ENCODE data around the gene TSGA10.
"Not testable (repeated sequence)": the region's sequence is repeated elsewhere in the genome, so short reads cannot be mapped to it uniquely, and the experiment has no call there.

TSGA10 gene

DNA sequence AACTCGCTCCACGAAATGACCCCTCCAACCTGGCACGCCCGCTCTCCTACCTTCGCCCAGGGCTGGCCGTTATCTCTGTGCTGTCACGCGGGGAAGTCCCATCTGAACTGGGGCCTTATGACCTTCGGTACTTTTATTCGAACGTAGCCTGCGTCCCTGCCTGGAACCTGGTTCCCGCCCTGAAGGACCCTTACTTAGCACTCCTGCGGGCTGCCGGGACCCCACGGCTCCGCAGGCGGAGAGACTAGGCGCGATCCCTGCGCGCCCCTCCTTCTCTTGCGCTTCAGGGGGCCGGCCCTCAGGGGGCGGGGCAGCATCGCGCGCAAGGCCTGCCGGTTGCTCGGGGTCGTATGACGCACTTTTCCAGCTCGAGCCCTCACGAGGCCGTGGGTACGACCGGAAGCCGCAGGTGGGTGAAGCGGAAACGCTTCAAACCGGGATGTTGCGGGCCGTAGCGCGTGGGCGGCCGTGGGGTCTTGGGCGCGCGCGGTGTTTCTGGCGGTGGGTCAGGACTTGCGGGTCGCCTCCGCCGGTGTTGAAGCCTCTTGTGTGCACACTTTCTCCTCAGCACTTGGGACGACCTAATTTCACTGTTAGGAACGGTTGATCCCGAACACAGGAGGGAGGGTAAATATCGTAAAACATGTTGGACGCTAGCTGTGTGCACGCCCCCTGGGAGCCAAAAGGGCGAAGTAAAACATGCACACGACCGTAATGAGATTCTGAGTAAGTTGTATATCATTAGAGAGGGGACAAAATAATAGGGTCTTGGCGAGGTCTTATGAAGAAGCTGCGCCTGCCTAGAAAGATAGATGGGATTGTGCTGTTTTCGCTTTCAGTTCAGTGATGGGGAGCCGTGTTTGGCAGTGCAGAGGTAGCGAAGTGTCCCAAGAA, at the start of gene TSGA10, which contains the start of gene LIPT1:
TSS of gene TSGA10 (minus strand) at position 300 of the 894 bp plus-strand sequence. CDS start 45,503 bp downstream, outside the sequence.
TSS of gene LIPT1 (plus strand) at position 325 of the 894 bp plus-strand sequence. CDS start 6,991 bp downstream, outside the sequence.
- peak; percentile 85 for DNase-seq

GRCh38 chr2:99201959-99202678, 47.4 kb upstream of the TSGA10 start:
- DNase-seq, result no peak

GRCh38 chr2:99200076-99200800, 45.5 kb upstream of the TSGA10 start:
- DNase-seq, result no peak

DNA sequence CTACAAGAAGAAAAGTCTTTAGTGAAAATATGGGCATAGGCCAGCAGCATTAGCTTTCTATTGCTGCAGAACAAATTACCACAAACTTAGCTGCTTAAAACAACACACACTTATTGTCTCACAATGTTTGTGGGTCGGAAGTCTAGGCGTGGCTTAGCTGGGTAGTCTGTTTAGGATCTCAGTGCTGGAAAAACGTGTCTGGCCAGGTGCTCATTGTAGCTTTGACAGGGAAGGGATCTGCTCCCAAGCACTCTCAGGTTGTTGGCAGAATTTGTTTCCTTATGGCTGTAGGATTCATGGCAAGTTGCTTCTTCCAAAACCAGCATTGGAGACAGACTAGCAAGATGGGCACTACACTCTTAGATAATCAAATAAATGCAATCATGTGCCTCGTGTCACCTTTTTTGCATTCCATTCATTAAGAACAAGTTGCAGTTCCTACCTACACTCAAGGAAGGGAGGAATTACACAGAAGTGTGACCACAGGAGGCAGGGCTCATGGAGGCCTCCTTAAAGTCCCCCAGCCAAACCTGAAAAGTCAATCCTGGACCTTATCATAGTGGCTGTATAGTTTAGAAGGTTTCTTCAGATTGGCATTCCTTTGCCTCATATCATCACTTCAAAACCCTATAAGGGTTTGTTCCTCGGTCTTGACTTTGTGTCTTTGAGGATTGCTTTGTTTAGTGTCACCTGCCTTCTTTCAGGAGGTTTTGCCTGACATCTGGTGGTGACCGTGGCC, 43.5 kb upstream of the TSGA10 start:
- DNase-seq, result no peak

DNA sequence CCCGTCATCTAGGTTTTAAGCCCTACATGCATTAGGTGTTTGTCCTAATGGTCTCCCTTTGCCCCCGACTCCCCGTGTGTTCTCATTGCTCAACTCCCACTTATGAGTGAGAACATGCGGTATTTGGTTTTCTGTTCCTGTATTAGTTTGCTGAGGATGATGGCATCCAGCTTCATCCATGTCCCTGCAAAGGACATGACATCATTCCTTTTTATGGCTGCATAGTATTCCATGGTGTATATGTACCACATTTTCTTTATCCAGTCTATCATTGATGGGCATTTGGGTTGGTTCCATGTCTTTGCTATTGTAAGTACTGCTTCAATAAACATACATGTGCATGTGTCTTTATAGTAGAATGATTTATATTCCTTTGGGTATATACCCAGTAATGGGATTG, 37.6 kb upstream of the TSGA10 start:
- DNase-seq, result not testable (repeated sequence)

GRCh38 chr2:99190548-99190947, 35.8 kb upstream of the TSGA10 start:
- no peak for DNase-seq

DNA sequence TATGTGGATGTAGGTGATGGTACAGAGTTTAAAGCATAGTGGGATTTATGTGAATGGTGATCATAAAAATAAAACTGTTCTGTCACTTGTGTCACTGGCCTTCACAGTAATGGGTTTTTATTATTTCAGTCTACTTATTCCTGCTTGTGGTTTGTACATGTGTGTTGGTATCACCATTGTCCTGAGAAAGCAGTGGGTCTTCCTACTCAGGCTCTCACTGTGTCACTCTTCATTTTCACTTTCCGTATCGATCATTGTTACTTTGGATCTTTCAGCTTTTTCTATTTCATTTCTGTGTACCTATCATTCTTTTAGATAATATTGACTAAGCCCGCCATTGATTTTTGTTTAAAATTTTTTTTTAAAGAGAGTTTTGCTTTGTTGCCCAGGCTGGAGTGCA, 33.6 kb upstream of the TSGA10 start:
- DNase-seq, result no peak

- no peak for DNase-seq
Observed at GRCh38 chr2:99187011-99187410, 32.3 kb upstream of the TSGA10 start.

GRCh38 chr2:99184811-99185210, 30.1 kb upstream of the TSGA10 start:
- DNase-seq, result no peak

GRCh38 chr2:99183025-99183424, 28.3 kb upstream of the TSGA10 start:
- DNase-seq, result no peak

DNA sequence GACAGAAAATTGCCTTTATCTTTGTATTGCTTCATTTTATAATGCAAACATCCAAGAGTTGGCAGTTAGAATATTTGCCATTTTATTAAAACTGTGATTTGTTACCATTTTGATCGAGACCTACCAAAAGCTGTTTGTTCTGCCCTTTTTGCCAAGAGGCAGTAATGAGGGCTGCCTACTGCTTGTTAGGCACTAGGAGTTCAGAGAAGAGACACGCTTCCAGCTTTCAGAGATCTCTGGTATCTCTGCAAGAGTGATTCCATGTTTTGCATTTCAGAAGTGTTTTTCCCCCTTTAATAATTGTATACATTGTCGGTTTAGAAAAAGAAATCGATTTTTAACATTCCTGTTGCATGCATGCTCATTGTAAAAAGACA, 26.9 kb upstream of the TSGA10 start:
- no peak for DNase-seq

DNA sequence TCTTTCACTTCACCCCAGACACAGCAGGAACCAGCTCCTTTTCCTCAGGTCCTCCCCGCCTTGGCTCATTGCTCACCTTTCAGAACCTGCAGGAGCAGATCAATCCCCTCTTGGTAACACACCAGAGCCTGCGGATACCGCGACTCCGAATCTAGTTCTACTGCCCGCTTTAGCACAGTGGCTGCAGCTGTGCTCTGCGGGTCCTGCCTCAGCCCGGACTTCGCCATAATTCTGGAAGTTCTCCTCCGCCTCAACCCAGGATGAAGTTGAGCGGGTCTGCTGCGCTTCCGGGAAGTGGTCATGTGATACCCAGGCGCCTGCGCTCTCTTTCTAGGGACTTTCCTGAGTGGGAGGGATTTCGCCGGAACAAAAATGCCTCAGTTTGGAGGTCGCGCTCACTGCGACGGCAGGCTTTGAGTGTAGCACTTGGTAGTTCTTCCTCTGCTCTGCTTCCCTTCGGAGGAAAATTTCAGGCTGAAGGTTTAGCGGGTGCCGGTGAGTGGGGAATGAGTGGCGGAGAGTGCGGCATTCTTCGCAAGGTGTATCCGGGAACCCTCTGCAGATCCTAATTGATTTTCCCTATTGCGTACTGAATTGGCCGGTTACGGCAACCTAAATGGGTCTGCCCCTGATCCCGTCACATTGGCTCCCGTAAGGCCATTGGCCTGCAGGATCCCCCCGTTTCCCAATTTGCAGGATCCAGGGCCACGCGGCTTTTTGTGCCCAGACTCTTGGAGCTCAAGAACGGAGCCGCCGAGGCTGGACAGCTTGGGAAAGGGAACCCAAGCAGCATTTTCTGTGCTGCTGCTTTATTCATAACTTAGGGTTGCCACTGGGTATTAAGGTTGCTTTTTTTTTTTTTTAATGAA, 26.2 kb upstream of the TSGA10 start, which contains the start of the genes MITD1 and MRPL30:
TSS of gene MITD1 (minus strand) at position 304 of the 869 bp plus-strand sequence. CDS start at position 227, 77 bp downstream.
TSS of gene MRPL30 (plus strand) at position 430 of the 869 bp plus-strand sequence. CDS start 5,020 bp downstream, outside the sequence.
- peak; percentile 82 for DNase-seq

DNA sequence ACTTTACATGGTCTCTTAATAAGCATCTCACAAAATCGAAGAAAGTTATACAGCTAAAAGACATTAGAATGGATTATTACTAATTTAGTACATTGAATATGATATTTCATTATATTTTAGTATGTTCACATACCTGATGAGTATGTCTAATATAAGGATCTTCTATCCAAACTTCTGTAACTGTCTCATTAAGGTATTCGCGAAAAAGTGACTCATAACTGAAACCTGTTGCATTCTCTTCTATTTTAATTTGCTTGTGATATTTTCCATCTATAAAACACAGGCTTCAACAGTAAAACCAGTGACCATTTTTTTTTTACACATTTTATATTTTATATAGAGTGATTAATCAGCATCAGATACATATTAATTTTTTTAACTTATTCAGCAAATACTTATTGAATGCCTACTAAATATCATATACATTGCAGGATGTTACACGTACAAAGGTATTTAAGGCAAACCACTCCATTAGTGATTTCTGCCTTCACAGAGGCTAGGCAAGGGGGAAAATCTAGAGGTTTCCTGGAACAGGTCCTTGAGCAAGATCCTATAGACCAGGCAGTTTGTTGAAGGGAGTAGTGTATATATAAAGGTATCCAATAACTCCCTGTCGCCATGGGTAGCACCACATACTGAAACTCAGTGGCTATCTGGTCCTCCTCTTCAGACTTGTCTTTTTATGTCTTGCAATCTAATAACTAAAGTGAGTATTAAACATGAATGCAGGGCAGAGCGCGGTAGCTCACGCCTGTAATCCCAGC, 16.8 kb upstream of the TSGA10 start:
- DNase-seq, result no peak

- DNase-seq, result no peak
Observed at GRCh38 chr2:99169534-99169933, 14.8 kb upstream of the TSGA10 start.

DNA sequence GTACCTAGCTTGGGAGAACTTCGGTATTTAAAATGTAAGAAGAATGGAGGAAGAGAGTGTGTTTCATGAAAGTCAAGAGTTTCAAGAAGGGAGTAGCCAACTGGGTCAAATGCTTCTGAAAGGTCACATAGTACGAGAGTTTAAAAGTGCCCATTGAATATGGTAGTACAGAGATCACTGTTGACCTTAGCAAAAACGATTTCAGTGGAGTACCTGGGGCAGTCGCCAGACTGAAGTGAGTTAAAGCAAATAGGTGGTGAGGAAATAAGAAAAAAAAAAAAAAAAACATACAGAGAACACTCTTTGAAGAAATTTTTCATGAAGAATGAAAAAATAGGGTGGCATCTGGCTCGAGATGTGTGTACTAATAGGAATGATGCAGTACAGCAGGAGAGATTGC, 11.5 kb upstream of the TSGA10 start:
- no peak for DNase-seq

DNA sequence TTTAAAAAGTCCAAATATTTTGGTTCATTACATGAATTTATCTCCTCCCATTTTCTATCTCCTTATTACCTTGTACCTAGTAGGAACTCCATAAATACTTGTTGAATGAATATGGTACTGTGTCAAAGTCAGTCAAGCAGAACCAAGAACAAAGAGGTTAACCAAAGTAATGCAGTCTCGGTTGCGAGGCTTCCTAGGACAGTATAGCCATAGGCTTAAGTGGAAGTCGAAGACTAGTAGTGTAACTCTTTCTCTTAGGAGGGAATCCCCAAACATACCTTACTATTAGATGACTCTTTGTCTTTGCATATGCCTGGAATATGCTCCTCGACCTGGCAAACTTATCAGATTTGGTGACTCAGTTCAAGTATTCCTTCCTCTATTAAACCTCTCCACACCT, 4.9 kb upstream of the TSGA10 start:
- no peak for DNase-seq

GRCh38 chr2:99158599-99158998, 3.9 kb upstream of the TSGA10 start:
- DNase-seq, result no peak

- no peak for DNase-seq
Observed at GRCh38 chr2:99156891-99157290, 2.1 kb upstream of the TSGA10 start.

GRCh38 chr2:99153921-99154604, 679 bp downstream of the TSGA10 start:
- no peak for DNase-seq

Data from NK-92 treated with Interleukin-12 subunit alpha and Interleukin-12 subunit beta, amount 100 ng/mL, for 24 hours (cell line).